HepG2 (cell line): ENCODE measurements around the gene RNU5B-1. TPM values are rescaled to one million over a fixed set of nuclear protein-coding genes. Genes with fewer than 3 reads are reported as not detected.

ENCODE experiments used
- ATF2 ChIP-seq: sonication (generic); formaldehyde crosslinking; IDR thresholded peaks from 2 replicates; pipeline ENCODE4 v1.4.0; 2020; ENCODE audit warnings: missing genetic modification reagents
- E2F5 ChIP-seq: sonication (generic); formaldehyde crosslinking; conservative IDR thresholded peaks from 2 replicates; pipeline ENCODE4 v1.4.0; 2020; ENCODE audit warnings: missing genetic modification reagents
- FOXA3 ChIP-seq: IDR thresholded peaks from 2 replicates; pipeline ENCODE4 v1.6.1; 2016; ENCODE audit warnings: missing genetic modification reagents, missing compliant biosample characterization
- IKZF5 ChIP-seq: IDR thresholded peaks from 2 replicates; pipeline ENCODE4 v1.6.1; 2018; ENCODE audit warnings: missing genetic modification reagents, mild to moderate bottlenecking, missing compliant biosample characterization
- IRF2 ChIP-seq: IDR thresholded peaks from 2 replicates; pipeline ENCODE4 v1.6.1; 2018; ENCODE audit warnings: missing genetic modification reagents, missing compliant biosample characterization
- KMT2B ChIP-seq: IDR thresholded peaks from 2 replicates; pipeline ENCODE4 v1.6.1; 2016; ENCODE audit warnings: missing genetic modification reagents, missing compliant biosample characterization
- MAZ ChIP-seq, 2 experiments: sonication (generic) in 1 of 2; formaldehyde crosslinking in 1 of 2; IDR thresholded peaks; 2 replicates each; pipeline versions ENCODE4 v1.5.0 to v1.6.1; 2012 to 2020; ENCODE audit warnings: low read depth in 2 of 2, mild to moderate bottlenecking in 2 of 2, borderline replicate concordance in 1 of 2, improper control_type of control experiment in 1 of 2, low read length in 1 of 2, missing genetic modification reagents in 1 of 2, moderate library complexity in 1 of 2
- PLRG1 ChIP-seq: fragments of 450-650 bp; conservative IDR thresholded peaks from 2 replicates; pipeline ENCODE4 v1.6.1; 2016
- SMC3 ChIP-seq: IDR thresholded peaks from 2 replicates; pipeline ENCODE4 v1.6.1; 2011; ENCODE audit warnings: low read length, improper control_type of control experiment
- STAG1 ChIP-seq: sonication (generic); formaldehyde crosslinking; IDR thresholded peaks from 2 replicates; pipeline ENCODE4 v1.4.0; 2020; ENCODE audit warnings: missing genetic modification reagents
- THRA ChIP-seq: sonication (generic); formaldehyde crosslinking; IDR thresholded peaks from 2 replicates; pipeline ENCODE4 v1.4.0; 2020; ENCODE audit warnings: missing genetic modification reagents, borderline replicate concordance
- YEATS2 ChIP-seq: sonication (generic); formaldehyde crosslinking; IDR thresholded peaks from 2 replicates; pipeline ENCODE4 v1.4.0; 2020; ENCODE audit warnings: missing genetic modification reagents, borderline replicate concordance
- ZBTB33 ChIP-seq: sonication (generic); formaldehyde crosslinking; IDR thresholded peaks from 2 replicates; pipeline ENCODE4 v1.4.0; 2020; ENCODE audit warnings: missing genetic modification reagents
- ZBTB42 ChIP-seq: sonication (generic); formaldehyde crosslinking; IDR thresholded peaks from 2 replicates; pipeline ENCODE4 v1.5.0; 2020; ENCODE audit warnings: mild to moderate bottlenecking, missing genetic modification reagents
- ZFP91 ChIP-seq: sonication (generic); formaldehyde crosslinking; IDR thresholded peaks from 2 replicates; pipeline ENCODE4 v1.9.0; 2022; ENCODE audit warnings: missing genetic modification reagents, mild to moderate bottlenecking, borderline replicate concordance
- ZNF460 ChIP-seq: sonication (generic); formaldehyde crosslinking; IDR thresholded peaks from 2 replicates; pipeline ENCODE4 v1.5.1; 2020; ENCODE audit warnings: missing genetic modification reagents, mild to moderate bottlenecking, borderline replicate concordance
- ZNF644 ChIP-seq: IDR thresholded peaks from 2 replicates; pipeline ENCODE4 v1.6.1; 2016; ENCODE audit warnings: low read depth
- polyA plus RNA-seq, 8 experiments: library from polyadenylated mRNA; depleted of rRNA in 3 of 8; stranded (reverse) in 7 of 8; unstranded in 1 of 8; fragments of >200 nt; fragmentation: Illumina TruSeq in 4 of 8; extraction: Trizol in 4 of 8; gene quantifications; 2 replicates each; pipeline versions ENCODE4 v1.2.1 to v1.2.3, GENCODE V29; 2011 to 2016; ENCODE audit warnings: low read depth in 4 of 8, missing spikeins in 1 of 8, mixed read lengths in 1 of 8; ENCODE audit not compliant: insufficient read depth in 1 of 8
- total RNA-seq, 5 experiments: library from RNA; depleted of rRNA; stranded (reverse); fragments of >200 nt; fragmentation: Illumina TruSeq; extraction: Trizol; gene quantifications; 2 replicates each; pipeline ENCODE4 v1.2.3, GENCODE V29; 2016; ENCODE audit warnings: low read depth in 1 of 5

RNU5B-1 gene
- total and polyA plus RNA-seq, 2 of the 13 experiments (the other 11 are each of a cell fraction or from before 2014, with no cell fraction given), result 1,646 TPM; not detected in 1

- TF ChIP-seq ZNF644 (peak; percentile 63; the same call in 1 of the 2 replicates), THRA (0 out of 2 replicates have a peak, but pooled peaks have one; percentile 38), IKZF5 (CRISPR knock-in tag) (peak; percentile 71; the same call in 1 of the 2 replicates), ZFP91 (CRISPR knock-in tag) (peak; percentile 36; the same call in 1 of the 2 replicates), ZBTB33 (0 out of 2 replicates have a peak, but pooled peaks have one; percentile 11), ATF2 (CRISPR knock-in tag) (peak; percentile 30; the same call in 1 of the 2 replicates), E2F5 (CRISPR knock-in tag) (no peak), FOXA3 (CRISPR knock-in tag) (peak; percentile 52; the same call in 1 of the 2 replicates), YEATS2 (CRISPR knock-in tag) (peak; percentile 67; the same call in 1 of the 2 replicates), KMT2B (0 out of 2 replicates have a peak, but pooled peaks have one; percentile 39), PLRG1 (no peak), MAZ (IDR thresholded peaks at IDR 0.05; ENCODE audit: borderline replicate concordance, low read depth, low read length) (no peak; the same call in 1 of the 2 replicates), MAZ (CRISPR knock-in tag; IDR thresholded peaks at IDR 0.05; ENCODE audit: low read depth) (0 out of 2 replicates have a peak, but pooled peaks have one; percentile 38), ZBTB42 (CRISPR knock-in tag) (no peak), STAG1 (peak; percentile 99), SMC3 (peak; percentile 95), ZNF460 (CRISPR knock-in tag) (no peak), IRF2 (CRISPR knock-in tag) (peak; percentile 54; the same call in 1 of the 2 replicates)
Observed at GRCh38 chr15:65318870-65319356, 14.4 kb downstream of the RNU5B-1 start (continued).
